Activated T-cell treated with anti-CD3 and anti-CD28 coated beads, Interleukin-2, amount 50 U/mL, for 48 hours (primary cell): ENCODE results near the gene CFAP46.
A peak's percentile ranks its signal among the peaks of the same experiment; 100 is the strongest.

Source experiments
- DNase-seq, 2 experiments: peaks; one replicate each; pipeline ENCODE4 v3.0.0-alpha.2; 2020

CFAP46 gene

GRCh38 chr10:132879408-132880127 is 62.8 kb downstream of the CFAP46 start:
- DNase-seq = no peak

DNA sequence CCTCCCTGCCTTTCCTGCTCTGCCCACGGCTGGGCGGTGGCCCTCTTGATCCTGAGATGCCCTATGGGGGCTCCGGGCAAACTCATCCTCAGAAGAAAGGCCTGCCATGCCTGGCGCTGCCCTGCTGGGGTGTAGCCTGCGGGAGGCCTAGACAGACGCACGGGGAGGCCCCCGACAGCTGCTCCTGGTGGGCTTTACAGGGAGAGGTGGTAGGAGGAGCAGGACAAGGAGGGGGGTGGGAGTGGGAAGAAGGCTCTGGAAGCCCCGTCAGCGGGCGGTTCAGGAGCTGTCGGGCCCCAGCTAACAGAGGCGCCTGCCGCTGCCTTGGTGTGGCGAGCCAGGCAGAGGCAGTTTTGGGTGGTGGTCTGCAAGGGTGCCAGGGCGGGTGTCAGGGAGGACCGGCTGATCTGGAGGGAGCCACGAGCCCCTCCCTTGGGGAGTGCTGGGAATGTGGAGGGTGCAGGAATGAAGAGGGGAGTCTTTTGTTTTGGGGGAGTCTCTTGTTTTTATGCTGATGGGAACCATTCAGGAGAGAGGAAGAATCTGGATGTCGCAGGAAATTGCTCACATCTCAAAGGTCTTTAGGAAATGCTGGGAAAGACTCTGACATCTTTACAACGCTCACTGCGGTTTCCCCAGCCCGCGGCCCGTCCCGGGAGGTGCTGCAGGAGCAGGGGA is 63.5 kb downstream of the CFAP46 start:
- DNase-seq = no peak

DNA sequence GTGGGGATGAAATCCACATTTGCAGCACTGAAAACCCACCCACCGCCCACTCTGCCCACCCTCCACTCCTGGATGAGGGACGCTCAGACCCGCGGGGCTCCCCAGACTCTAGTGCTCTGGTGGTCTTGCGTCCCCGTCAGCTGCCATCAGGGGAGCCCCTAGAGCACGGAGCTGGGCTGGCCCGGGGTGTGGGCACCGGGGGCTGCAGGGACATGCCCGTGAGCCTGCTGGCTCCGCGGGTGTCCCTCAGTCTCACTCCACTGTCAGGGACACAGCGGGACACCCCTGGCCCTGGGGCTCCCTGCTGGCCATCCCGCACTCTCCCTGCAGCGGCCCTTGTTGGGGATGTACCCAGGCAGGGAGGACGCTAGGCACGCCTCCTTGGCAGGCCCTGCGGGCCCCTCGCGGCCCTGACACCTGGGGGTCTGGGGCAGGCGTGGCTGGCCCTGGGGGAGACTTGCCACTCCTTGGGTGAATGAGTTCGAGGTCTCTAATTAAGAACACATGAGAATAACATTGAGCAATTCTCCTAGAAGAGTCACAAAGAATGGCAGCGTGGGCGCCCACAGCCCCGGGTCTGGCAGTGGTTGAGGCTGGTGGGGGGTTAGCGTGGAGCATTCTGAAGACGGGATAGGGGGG is 64.2 kb downstream of the CFAP46 start:
- DNase-seq = no peak

- no peak for DNase-seq
Measured at GRCh38 chr10:132877473-132877872, 64.9 kb downstream of the CFAP46 start.

GRCh38 chr10:132876993-132877431 is 65.4 kb downstream of the CFAP46 start:
- DNase-seq = peak in 1 of 2 experiments; percentile 0

DNA sequence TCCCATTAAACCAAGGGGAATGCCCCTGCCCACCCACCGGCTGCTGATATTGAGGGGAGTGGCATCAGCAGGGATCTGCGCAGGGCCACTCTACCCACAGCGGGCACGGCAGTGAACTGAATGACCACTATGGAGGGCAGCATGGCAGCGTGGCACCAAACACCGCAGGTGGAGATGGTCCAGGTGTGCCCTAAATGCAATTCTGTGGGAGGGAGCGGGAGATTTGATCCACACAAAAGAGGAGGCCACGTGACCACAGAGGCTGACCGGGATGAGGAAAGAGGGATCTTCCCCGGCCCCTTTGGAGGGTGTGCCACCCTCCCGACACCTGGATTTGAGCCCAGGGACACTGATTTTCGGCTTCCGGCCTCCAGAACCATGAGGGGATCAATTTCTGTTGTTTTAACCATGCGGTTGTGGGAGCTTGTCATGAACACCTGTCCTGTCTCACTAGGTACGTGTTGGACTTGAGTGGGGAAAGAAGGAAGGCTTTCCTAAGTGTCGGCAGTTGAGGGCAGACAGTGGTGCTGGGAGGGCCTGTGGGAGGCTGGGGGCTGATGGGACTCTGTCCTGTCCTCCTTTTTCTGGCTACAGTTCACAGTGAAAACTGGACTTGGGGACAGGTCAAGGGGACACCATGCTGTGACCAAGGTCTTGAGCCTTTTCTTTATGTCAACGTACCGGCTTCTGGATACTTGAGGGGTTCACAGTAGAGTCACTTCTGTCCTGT is 66.1 kb downstream of the CFAP46 start:
- DNase-seq = peak in 1 of 2 experiments; percentile 4

DNA sequence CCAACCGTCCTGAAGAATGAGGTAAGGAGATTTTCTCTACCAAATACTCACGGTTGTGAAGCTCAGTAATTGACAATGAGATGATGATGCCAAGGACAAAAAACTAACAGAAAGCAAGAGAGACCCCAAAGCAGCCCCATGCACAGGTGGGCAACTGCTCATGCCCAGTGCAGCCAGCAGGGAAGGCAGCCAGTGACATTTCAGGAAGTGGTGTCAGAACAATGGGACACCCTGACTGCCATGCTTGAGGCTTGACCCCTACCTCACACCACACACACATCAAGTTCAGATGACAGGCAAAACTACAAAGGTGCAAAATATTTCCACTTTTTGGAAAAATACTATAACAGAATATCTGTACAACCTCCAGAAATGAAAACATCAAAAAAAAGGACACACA is 66.9 kb downstream of the CFAP46 start:
- no peak for DNase-seq

- no peak for DNase-seq
Measured at GRCh38 chr10:132873395-132873794, 69.0 kb downstream of the CFAP46 start.

DNA sequence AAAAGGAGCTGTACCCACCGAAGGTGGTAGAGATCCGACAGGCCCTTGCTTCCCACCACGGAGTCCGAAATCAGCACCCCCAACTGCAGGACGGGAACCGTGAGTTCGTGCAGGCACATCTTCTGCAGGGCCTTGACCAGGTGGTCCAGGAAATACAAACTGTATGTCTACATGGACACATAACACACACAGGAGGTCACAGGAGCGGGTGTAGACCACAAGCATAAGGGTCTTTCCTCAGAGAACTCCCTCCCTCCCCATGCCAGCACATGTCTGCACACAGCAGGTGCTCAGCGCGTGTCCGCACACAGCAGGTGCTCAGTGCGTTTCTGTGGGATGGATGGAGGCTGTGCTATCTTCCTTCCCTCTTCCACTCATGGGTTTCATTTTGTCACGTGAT is 69.7 kb downstream of the CFAP46 start:
- no peak for DNase-seq

GRCh38 chr10:132870426-132870825 is 71.9 kb downstream of the CFAP46 start:
- no peak for DNase-seq

GRCh38 chr10:132869621-132870020 is 72.7 kb downstream of the CFAP46 start:
- DNase-seq = no peak

DNA sequence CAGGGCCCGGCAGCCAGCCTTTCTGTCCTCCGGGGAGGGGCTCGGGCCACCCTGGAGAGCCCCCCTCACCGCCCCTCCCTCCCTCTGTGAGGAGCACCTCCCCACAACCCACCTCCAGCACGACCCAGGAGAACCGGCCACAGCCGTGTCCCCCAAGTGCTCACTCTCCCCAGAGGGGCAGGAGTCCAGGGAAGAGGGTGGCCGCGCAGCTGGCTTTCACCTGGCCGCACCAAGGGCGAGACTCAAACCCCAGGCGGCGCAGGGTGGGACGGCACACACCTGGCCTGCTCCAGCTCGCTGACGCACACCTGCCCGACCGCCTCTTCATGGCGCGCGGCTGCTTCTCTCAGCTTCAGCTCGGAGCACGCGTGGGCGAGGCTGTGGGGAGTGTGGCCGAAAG is 73.4 kb downstream of the CFAP46 start:
- no peak for DNase-seq

GRCh38 chr10:132867801-132868644 is 74.3 kb downstream of the CFAP46 start:
- DNase-seq = no peak

DNA sequence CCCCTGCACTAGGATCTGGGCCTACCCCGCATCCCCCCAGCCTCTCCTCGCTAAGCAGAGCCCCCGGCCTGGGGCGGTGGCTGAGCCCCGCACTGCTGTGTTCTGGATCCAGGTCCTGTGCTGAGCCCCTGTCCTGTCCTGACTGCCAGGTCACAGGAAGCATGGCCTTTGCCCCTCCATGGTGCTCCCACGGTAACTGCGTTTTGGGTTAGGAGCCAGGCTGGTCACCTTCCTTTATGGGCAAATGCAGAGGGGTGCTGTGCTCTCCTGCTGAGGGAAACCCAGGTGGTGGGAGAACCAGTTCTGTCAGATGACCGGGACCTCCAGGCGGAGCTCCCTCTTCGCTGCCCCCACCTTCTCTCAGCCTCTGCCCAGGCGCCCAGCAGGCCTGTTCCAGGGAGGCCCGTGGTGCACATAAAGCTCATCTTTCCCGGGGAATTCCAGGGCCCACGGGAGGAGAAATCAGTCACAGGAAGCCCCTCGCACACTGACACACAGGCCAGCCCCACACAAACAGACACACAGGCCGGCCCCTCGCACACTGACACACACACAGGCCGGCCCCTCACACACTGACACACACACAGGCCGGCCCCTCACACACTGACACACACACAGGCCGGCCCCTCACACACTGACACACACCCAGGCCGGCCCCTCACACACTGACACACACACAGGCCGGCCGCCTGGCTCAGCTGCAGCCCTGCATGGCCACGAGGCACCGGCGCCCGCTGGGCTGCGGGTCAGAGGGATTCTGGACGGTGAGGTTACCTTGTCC is 75.6 kb downstream of the CFAP46 start:
- DNase-seq = no peak

- no peak for DNase-seq
Measured at GRCh38 chr10:132865851-132866600, 76.3 kb downstream of the CFAP46 start.

- DNase-seq = no peak
Measured at GRCh38 chr10:132865171-132865631, 77.2 kb downstream of the CFAP46 start.

GRCh38 chr10:132862485-132863420 is 79.6 kb downstream of the CFAP46 start:
- no peak for DNase-seq

GRCh38 chr10:132861884-132862461 is 80.4 kb downstream of the CFAP46 start:
- no peak for DNase-seq

GRCh38 chr10:132861116-132861691 is 81.2 kb downstream of the CFAP46 start:
- DNase-seq = no peak
